ENCODE data around the gene ATF3. TPM values are rescaled to one million over a fixed set of nuclear protein-coding genes. Genes with fewer than 3 reads are reported as not detected.

The ATF3 gene
- total RNA-seq, 1 experiment from 2014 or later, result 10.2 TPM

GRCh38 chr1:212587888-212588510 lies 20.6 kb upstream of the ATF3 start:
- POLR2A ChIA-PET (ENCODE audit: unreplicated experiment), result no interaction called here
- H3K9me2 ChIP-seq (ENCODE audit: insufficient read depth), result no peaks in the 10 kb centered on the region

GRCh38 chr1:212589446-212589845 lies 19.1 kb upstream of the ATF3 start:
- no peak overlapping the region for H3K27ac ChIP-seq
- no peak overlapping the region for H2AFZ ChIP-seq
- H3K79me2 ChIP-seq (ENCODE audit: low read depth), result no peaks in the 10 kb centered on the region
- no peaks in the 10 kb centered on the region for H3K36me3 ChIP-seq (ENCODE audit: low read depth)
- H3K27me3 ChIP-seq (ENCODE audit: insufficient read depth, low read depth), result no peaks in the 10 kb centered on the region
- H3K4me2 ChIP-seq, result no peak overlapping the region
- H4K20me1 ChIP-seq (ENCODE audit: insufficient read depth), result no peaks in the 10 kb centered on the region
- H3K9me3 ChIP-seq (ENCODE audit: insufficient read depth, low read depth), result no peaks in the 10 kb centered on the region
- no TSS peak for BruUV-seq (replicated peaks)
- H3K9me2 ChIP-seq (ENCODE audit: insufficient read depth), result no peaks in the 10 kb centered on the region
- H3K4me1 ChIP-seq (replicated peaks; ENCODE audit: insufficient read depth), result 0 out of 2 replicates have a peak, but pooled peaks cover under 1% of the 10 kb centered on the region
- ChIA-PET POLR2A (ENCODE audit: unreplicated experiment) (no interaction called here), CTCF (interaction anchor here (0.7 kb wide), 1 partner anchor 154 kb away, joined by 6 read pairs; no protein-coding TSS in a partner anchor)
- H3F3A ChIP-seq (ENCODE audit: insufficient read depth, low read depth), result no peaks in the 10 kb centered on the region
- TF ChIP-seq EZH2 (IDR thresholded peaks at IDR 0.05; ENCODE audit: low read depth), result no peak
- TF ChIP-seq, protein P1, sequence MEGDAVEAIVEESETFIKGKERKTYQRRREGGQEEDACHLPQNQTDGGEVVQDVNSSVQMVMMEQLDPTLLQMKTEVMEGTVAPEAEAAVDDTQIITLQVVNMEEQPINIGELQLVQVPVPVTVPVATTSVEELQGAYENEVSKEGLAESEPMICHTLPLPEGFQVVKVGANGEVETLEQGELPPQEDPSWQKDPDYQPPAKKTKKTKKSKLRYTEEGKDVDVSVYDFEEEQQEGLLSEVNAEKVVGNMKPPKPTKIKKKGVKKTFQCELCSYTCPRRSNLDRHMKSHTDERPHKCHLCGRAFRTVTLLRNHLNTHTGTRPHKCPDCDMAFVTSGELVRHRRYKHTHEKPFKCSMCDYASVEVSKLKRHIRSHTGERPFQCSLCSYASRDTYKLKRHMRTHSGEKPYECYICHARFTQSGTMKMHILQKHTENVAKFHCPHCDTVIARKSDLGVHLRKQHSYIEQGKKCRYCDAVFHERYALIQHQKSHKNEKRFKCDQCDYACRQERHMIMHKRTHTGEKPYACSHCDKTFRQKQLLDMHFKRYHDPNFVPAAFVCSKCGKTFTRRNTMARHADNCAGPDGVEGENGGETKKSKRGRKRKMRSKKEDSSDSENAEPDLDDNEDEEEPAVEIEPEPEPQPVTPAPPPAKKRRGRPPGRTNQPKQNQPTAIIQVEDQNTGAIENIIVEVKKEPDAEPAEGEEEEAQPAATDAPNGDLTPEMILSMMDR (conservative IDR thresholded peaks at IDR 0.05), result no peak
- no peak for DNase-seq
- intact Hi-C loops (cut with micrococcal nuclease; ENCODE audit: unreplicated experiment), result no loop called here
- no peak overlapping the region for H3K4me3 ChIP-seq

More at GRCh38 chr1:212587888-212588510, 20.6 kb upstream of the ATF3 start:
- Histone ChIP-seq H4K20me1 (ENCODE audit: insufficient read depth) (no peaks in the 10 kb centered on the region), H3K79me2 (ENCODE audit: low read depth) (no peaks in the 10 kb centered on the region), H2AFZ (no peak overlapping the region), H3K27me3 (ENCODE audit: insufficient read depth, low read depth) (no peaks in the 10 kb centered on the region), H3K4me2 (no peak overlapping the region), H3K36me3 (ENCODE audit: low read depth) (no peaks in the 10 kb centered on the region), H3K9me3 (ENCODE audit: insufficient read depth, low read depth) (no peaks in the 10 kb centered on the region), H3K4me3 (no peak overlapping the region), H3K4me1 (replicated peaks; ENCODE audit: insufficient read depth) (no peaks in the 10 kb centered on the region), H3F3A (ENCODE audit: insufficient read depth, low read depth) (no peaks in the 10 kb centered on the region), H3K27ac (no peak overlapping the region)
- intact Hi-C loops (cut with micrococcal nuclease; ENCODE audit: unreplicated experiment), result no loop called here
- TF ChIP-seq, protein P1 (conservative IDR thresholded peaks at IDR 0.05), result no peak
- TF ChIP-seq EZH2 (IDR thresholded peaks at IDR 0.05; ENCODE audit: low read depth), result no peak
- CTCF ChIA-PET, result no interaction called here
- DNase-seq, result no peak
- BruUV-seq (replicated peaks), result no TSS peak

- Histone ChIP-seq H3K79me2 (ENCODE audit: low read depth) (no peaks in the 10 kb centered on the region), H4K20me1 (ENCODE audit: insufficient read depth) (no peaks in the 10 kb centered on the region), H3K9me3 (ENCODE audit: insufficient read depth, low read depth) (no peaks in the 10 kb centered on the region), H2AFZ (no peak overlapping the region), H3K9me2 (ENCODE audit: insufficient read depth) (no peaks in the 10 kb centered on the region), H3K4me3 (no peak overlapping the region), H3K27me3 (ENCODE audit: insufficient read depth, low read depth) (no peaks in the 10 kb centered on the region), H3K4me1 (replicated peaks; ENCODE audit: insufficient read depth) (peaks cover 20% of the 10 kb centered on the region), H3K4me2 (no peak overlapping the region), H3F3A (ENCODE audit: insufficient read depth, low read depth) (peaks cover 19% of the 10 kb centered on the region), H3K36me3 (ENCODE audit: low read depth) (no peaks in the 10 kb centered on the region), H3K27ac (no peak overlapping the region)
- no peak for DNase-seq
- no peak for TF ChIP-seq EZH2 (IDR thresholded peaks at IDR 0.05; ENCODE audit: low read depth)
- TF ChIP-seq, protein P1 (conservative IDR thresholded peaks at IDR 0.05), result no peak
- intact Hi-C loops (cut with micrococcal nuclease; ENCODE audit: unreplicated experiment), result loop anchor here (10.0 kb wide), 1 partner anchor 857 kb away; no protein-coding TSS in a partner anchor
- ChIA-PET CTCF (no interaction called here), POLR2A (ENCODE audit: unreplicated experiment) (no interaction called here)
- BruUV-seq (replicated peaks), result no TSS peak
Measured at GRCh38 chr1:212591922-212592321, 16.6 kb upstream of the ATF3 start.
